Suprapubic skin (tissue), 4 donors: Measurements from ENCODE around the gene NFATC2.

Experiments
- EP300 ChIP-seq: sonication (generic); formaldehyde crosslinking; IDR thresholded peaks from one replicate; pipeline ENCODE4 v1.6.1; 2017; ENCODE audit warnings: antibody characterized with exemption
- POLR2A ChIP-seq, 2 donors: fragments of 450-650 bp; IDR thresholded peaks; one replicate each; pipeline ENCODE4 v1.6.1; 2017; ENCODE audit warnings: antibody characterized with exemption in 2 of 2, mild to moderate bottlenecking in 2 of 2, moderate library complexity in 2 of 2
- POLR2AphosphoS5 ChIP-seq, 3 donors: sonication (generic); formaldehyde crosslinking; IDR thresholded peaks; one replicate each; pipeline ENCODE4 v1.6.1; 2017; ENCODE audit warnings: antibody characterized with exemption in 3 of 3
- TF ChIP-seq, protein P1 (sequence below), 2 donors: fragments of 200-600 bp in 1 of 2; fragments of 450-650 bp in 1 of 2; sonication (generic) in 1 of 2; IDR thresholded peaks; one replicate each; pipeline ENCODE4 v1.5.1; 2016 to 2019; ENCODE audit warnings: antibody characterized with exemption in 2 of 2, mild to moderate bottlenecking in 1 of 2, moderate library complexity in 1 of 2

DNA sequence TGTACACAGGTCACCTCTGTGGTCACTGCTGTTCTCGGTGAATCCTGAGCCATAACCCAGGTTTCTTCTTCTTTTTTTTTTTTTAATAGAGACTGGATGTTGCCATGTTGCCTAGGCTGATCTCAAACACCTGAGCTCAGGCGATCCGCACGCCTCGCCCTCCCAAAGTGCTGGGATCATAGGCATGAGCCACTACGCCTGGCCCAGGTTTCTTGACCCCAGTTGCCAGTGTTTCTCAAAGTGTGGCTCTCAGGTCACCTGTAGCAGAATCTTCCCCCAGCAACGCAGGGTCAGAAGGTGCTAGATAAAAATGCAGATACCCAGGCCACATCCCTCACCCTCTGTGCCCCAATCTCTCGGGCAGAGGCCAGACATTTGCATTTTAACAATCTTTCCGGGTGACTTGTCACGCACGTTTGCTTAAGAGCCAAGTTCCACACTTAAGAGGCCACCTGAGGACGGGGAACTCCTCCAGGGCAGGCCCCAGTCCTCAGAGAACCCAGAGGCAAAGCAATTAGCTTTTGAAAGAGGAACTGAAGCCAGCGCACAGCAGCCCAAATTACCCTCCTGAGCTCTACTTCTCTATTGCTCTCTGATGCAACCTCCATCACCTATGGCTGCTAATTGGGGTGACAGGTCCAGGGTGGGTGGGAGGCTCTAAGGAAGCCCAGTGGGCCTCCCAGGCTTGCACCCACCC is 81.8 kb downstream of the NFATC2 start:
- TF ChIP-seq, protein P1, sequence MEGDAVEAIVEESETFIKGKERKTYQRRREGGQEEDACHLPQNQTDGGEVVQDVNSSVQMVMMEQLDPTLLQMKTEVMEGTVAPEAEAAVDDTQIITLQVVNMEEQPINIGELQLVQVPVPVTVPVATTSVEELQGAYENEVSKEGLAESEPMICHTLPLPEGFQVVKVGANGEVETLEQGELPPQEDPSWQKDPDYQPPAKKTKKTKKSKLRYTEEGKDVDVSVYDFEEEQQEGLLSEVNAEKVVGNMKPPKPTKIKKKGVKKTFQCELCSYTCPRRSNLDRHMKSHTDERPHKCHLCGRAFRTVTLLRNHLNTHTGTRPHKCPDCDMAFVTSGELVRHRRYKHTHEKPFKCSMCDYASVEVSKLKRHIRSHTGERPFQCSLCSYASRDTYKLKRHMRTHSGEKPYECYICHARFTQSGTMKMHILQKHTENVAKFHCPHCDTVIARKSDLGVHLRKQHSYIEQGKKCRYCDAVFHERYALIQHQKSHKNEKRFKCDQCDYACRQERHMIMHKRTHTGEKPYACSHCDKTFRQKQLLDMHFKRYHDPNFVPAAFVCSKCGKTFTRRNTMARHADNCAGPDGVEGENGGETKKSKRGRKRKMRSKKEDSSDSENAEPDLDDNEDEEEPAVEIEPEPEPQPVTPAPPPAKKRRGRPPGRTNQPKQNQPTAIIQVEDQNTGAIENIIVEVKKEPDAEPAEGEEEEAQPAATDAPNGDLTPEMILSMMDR (IDR thresholded peaks at IDR 0.05), result no peak
- TF ChIP-seq POLR2A (IDR thresholded peaks at IDR 0.05) (no peak), POLR2AphosphoS5 (IDR thresholded peaks at IDR 0.05) (no peak), EP300 (no peak)
